ENCODE data around the gene KLHL18.
A peak's percentile ranks its signal among the peaks of the same experiment; 100 is the strongest.
"Not testable (repeated sequence)": the region's sequence is repeated elsewhere in the genome, so short reads cannot be mapped to it uniquely, and the experiment has no call there.

Gene KLHL18

GRCh38 chr3:47365213-47366153 is 82.7 kb downstream of the KLHL18 start:
- DNase-seq: no peak

DNA sequence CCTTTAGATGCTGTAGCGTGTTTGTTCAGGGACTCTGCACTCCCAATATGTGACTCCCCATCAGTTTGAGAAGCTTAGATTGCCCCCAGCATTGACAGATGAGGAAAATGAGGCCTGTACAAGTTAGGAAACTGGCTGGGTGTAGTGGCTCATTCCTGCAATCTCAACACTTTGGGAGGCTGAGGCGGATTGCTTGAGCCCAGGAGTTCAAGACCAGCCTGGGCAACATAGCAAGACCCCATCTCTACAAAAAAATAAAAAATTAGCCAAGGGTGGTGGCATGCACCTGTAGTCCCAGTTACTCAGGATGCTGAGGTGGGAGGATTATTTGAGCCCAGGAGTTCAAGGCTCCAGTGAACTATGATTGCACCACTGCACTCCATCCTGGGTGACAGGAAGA is 84.1 kb downstream of the KLHL18 start:
- no peak for DNase-seq

DNA sequence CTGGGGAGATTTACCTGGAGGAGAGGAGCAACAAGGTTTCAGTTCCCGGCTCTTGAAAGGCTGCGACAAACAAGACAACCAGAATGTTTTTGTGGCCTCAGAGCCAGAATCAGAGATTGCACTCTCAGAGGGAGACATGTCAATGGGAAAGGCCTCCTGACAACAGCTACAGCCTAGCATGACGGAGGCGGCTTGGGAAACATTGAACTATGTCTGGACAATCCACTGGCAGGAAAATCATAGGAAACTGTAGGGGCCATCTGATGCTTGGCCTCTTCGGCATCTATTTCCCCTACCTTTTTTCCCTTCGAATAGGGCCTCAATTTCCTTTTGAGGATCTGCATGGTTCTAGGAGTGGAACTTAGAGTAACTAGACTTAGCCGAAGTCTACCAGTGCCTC is 84.9 kb downstream of the KLHL18 start:
- DNase-seq: no peak

DNA sequence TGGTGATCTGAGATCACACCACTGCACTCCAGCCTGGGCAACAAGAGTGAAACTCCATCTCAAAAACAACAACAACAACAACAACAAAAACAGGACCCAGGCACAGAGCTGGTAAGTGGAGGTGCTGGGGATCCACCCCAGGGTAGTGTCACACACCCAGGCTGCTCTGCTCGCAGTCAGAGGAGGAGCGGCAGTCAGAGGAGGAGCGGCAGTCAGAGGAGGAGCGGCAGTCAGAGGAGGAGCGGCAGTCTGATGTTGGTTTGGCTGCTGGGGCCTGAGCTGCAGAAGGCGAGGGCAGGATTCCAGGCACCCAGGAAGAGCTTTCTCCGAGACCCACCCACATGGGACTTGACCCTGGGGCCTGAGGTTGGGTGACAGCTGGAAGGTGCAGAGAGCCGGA is 87.3 kb downstream of the KLHL18 start:
- DNase-seq: not testable (repeated sequence)

GRCh38 chr3:47370887-47371697 is 88.3 kb downstream of the KLHL18 start:
- no peak for DNase-seq

DNA sequence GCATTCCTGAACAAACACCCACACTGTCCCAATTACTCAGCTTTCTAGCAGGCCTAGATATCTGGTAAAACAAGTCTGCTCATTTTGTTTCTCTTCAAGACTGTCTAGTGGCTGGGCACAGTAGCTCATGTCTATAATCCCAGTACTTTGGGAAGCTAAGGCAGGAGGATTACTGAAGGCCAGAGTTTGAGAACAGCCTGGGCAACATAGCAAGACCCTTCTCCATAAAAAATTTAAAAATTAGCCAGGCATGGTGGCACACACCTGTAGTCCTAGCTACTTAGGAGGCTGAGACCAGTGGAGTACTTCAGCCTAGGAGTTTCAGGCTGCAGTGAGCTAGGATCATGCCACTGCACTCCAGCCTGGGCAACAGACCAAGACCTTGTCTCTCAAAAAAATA is 91.8 kb downstream of the KLHL18 start:
- no peak for DNase-seq

- no peak for DNase-seq
Observed at GRCh38 chr3:47376393-47376792, 93.6 kb downstream of the KLHL18 start.

GRCh38 chr3:47377186-47377585 is 94.4 kb downstream of the KLHL18 start:
- no peak for DNase-seq

DNA sequence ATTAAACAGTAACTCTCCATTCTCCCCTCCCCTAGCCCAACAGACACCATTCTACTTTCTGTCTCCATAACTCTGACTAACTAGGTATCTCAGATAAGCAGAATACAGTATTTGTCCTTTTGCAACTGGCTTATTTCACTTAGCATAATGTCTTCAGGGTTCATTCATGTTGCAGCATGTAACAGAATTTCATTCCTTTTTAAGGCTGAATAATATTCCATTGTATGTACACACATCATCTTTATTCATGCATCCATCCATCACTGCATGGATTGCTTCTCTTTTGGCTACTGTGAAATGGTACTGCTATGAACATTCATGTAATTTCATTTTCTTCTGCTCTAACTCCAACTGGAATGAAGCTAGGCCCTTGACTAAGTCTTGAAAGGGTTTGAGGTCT is 96.1 kb downstream of the KLHL18 start:
- no peak for DNase-seq

GRCh38 chr3:47379411-47379899 is 96.7 kb downstream of the KLHL18 start:
- no peak for DNase-seq

DNA sequence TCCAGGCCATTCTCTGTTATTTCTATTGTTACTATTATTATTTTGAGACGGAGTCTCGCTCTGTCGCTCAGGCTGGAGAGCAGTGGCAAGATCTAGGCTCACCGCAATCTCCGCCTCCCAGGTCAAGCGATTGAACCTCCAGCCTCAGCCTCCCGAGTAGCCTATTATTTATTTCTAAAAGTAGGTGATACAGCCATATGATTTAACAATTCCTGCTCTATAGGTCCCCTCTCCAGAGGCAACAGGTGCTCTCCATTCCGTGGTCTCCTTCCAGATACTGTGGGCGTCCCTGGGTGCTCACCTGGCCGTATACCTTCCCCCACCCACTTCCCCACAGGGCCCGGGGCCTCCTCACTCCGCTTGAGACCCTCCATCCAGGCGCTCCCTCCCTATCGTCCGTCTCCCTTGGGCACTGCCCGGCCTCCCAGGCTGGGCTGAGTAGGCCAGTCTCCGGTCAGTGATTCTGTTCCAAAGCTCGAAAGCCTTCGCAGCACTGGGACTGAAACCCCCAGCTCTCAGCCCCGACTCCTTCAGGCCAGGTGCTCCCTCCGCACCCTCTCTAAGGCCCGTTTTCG is 97.4 kb downstream of the KLHL18 start:
- no peak for DNase-seq

DNA sequence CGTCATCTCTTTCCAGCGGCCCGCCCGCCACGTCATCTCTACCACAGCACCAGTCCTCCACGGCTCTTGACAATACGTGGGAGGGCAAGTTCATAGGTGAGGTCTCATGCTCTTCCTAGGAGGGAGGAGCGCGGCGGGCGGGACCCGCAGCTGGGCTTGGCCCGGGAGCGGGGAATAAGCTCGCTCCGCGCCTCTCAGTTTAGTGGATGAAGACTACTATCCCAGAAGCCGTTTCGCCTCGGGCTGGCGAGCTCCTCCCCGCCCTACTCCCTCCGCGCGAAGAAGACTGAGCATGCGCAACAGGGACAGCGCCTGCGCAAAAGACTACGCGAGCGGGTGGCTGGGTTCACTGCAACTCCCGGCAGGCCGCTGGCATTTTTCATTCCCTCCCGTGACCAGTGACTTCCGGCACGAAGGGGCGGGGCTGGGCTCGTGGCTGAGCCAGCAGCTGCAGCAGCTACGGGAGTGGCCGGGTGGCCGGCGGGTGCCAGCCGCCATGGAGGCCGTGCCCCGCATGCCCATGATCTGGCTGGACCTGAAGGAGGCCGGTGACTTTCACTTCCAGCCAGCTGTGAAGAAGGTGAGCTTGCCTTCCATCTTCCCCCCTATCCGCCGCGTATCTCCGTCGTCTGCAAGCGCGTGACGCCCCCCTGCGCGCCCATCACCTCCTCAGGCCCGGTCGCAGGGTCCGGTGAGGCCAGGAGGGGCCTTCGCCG is 98.0 kb downstream of the KLHL18 start, which contains the start of gene PTPN23:
Gene PTPN23 (plus strand): TSS at position 421 of the 716 bp plus-strand sequence. CDS start 76 bp downstream, at position 497.
- peak; percentile 95 to 99 for DNase-seq

- peak; percentile 37 to 64 for DNase-seq
Observed at GRCh38 chr3:47381317-47382157, 98.8 kb downstream of the KLHL18 start.

GRCh38 chr3:47384425-47384824 is 101.7 kb downstream of the KLHL18 start:
- DNase-seq: no peak

GRCh38 chr3:47385007-47385406 is 102.3 kb downstream of the KLHL18 start:
- no peak for DNase-seq

DNA sequence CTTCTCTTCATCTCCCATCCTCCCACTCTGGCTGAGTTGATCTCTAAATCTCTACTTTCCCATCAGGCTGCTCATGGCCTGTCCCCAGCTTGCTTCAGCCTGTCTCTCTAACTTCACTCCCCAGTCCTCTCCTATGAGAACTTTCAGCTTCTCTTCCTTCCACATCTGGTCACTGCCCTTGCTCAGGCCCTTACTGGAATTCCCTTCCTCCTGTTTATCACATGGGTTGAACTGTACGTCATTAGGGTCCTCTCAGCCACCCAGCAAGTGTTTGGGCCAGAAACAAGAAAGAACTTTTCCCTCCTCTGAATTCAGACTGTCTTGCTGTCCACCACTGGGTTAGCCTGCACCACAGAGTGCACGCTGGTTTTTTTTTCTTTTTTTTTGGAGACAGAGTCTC is 103.1 kb downstream of the KLHL18 start:
- DNase-seq: no peak

- no peak for DNase-seq
Observed at GRCh38 chr3:47392933-47393332, 110.2 kb downstream of the KLHL18 start.

DNA sequence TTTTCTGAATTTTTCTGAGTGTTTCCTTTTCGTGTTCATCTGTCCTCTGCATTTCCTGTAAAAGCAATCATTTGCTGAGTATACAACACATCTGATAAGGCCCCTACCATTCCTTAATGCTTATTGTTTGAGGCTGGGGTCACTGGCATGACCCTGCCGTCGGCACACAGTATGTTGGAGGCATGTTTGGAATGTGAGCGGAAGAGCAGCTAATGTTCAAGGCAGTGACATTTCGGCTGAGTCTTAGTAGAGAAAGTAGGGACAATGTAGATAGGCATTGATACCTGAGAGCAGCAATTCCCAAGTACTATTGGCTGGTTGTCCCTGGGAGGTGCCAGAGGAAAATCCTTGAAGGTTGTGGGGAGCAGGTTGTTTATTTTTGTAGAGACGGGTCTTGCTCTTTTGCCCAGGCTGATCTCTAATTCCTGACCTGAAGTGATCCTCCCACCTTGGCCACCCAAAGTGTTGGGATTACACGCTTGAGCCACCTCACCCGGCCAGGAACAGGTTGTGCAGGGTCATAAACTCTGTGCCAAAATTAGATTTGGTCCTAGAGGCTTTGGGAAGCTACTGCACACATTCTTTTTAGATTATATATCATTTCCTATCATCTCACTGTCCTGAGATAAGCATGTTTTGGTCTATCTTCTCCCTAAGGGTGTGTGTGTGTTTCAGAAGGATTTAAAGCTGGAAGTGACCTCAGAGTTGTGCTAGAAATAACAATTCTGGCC is 111.6 kb downstream of the KLHL18 start:
- no peak for DNase-seq

DNA sequence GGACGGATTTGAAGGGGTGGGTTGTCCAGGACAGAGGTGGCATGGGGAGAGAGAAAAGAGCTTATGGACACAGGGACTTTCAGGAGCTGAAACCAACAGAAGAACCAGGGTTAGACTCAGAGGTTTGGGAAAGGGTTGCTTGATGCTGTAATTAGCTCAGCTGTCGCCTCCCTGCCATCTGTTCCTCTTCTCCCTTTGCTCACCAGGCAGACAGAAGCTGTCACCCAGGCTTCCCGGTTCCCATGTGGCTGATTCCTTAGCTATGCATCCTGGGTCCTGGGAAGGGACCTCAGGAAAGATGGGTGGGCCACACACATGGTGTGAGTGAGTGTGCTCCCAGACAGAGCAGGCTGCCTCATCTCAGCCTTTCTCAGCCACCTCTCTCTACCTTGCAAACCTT is 112.1 kb downstream of the KLHL18 start:
- peak in 1 of 2 donors; percentile 42 for DNase-seq

Data from hippocampal formation (tissue), 2 donors.